Measurements from ENCODE around the gene KBTBD12. TPM values are rescaled to one million over a fixed set of nuclear protein-coding genes. Genes with fewer than 3 reads are reported as not detected.

KBTBD12 gene
- total RNA-seq, 2 donors from 2014 or later, result 14.5 TPM

- no peaks in the 10 kb centered on the region for H3K27me3 ChIP-seq (replicated peaks; ENCODE audit: insufficient read depth)
- TF ChIP-seq CTCF (IDR thresholded peaks at IDR 0.05), result no peak
- no peaks in the 10 kb centered on the region for H3K4me1 ChIP-seq (ENCODE audit: control insufficient read depth in 1 of 2, low read depth in 2 of 2)
- no peak for DNase-seq (ENCODE audit: low spot score)
- no peak overlapping the region for H3K27ac ChIP-seq
- H3K9me3 ChIP-seq, result no peaks in the 10 kb centered on the region
- no peaks in the 10 kb centered on the region for H3K36me3 ChIP-seq
- ATAC-seq (ENCODE audit: insufficient number of reproducible peaks, low FRiP score, low read depth), result no peak
- H3K4me3 ChIP-seq, result no peak overlapping the region
Measured at GRCh38 chr3:127987309-127987995, 72.4 kb downstream of the KBTBD12 start.

GRCh38 chr3:127988770-127989557 lies 73.9 kb downstream of the KBTBD12 start:
- Histone ChIP-seq H3K4me1 (ENCODE audit: control insufficient read depth in 1 of 2, low read depth in 2 of 2) (no peaks in the 10 kb centered on the region), H3K9me3 (no peaks in the 10 kb centered on the region), H3K27ac (no peak overlapping the region), H3K27me3 (replicated peaks; ENCODE audit: insufficient read depth) (no peaks in the 10 kb centered on the region), H3K4me3 (no peak overlapping the region), H3K36me3 (no peaks in the 10 kb centered on the region)
- DNase-seq (ENCODE audit: low spot score) (no peak), ATAC-seq (ENCODE audit: insufficient number of reproducible peaks, low FRiP score, low read depth) (no peak)
- TF ChIP-seq CTCF (IDR thresholded peaks at IDR 0.05), result no peak

- Histone ChIP-seq H3K4me1 (ENCODE audit: control insufficient read depth in 1 of 2, low read depth in 2 of 2) (no peaks in the 10 kb centered on the region), H3K27me3 (replicated peaks; ENCODE audit: insufficient read depth) (no peaks in the 10 kb centered on the region), H3K36me3 (no peaks in the 10 kb centered on the region), H3K9me3 (no peaks in the 10 kb centered on the region), H3K27ac (no peak overlapping the region), H3K4me3 (no peak overlapping the region)
- no peak for ATAC-seq (ENCODE audit: insufficient number of reproducible peaks, low FRiP score, low read depth)
- DNase-seq (ENCODE audit: low spot score), result no peak
- no peak for TF ChIP-seq CTCF (IDR thresholded peaks at IDR 0.05)
Measured at GRCh38 chr3:127990051-127990450, 75.0 kb downstream of the KBTBD12 start.

- Histone ChIP-seq H3K27me3 (replicated peaks; ENCODE audit: insufficient read depth) (no peaks in the 10 kb centered on the region), H3K36me3 (no peaks in the 10 kb centered on the region), H3K4me3 (no peak overlapping the region), H3K4me1 (ENCODE audit: control insufficient read depth in 1 of 2, low read depth in 2 of 2) (no peaks in the 10 kb centered on the region), H3K27ac (no peak overlapping the region), H3K9me3 (no peaks in the 10 kb centered on the region)
- ATAC-seq (ENCODE audit: insufficient number of reproducible peaks, low FRiP score, low read depth) (no peak), DNase-seq (ENCODE audit: low spot score) (no peak)
- TF ChIP-seq CTCF (IDR thresholded peaks at IDR 0.05), result no peak
Measured at GRCh38 chr3:127990461-127990860, 75.4 kb downstream of the KBTBD12 start.

GRCh38 chr3:127991251-127991650 lies 76.2 kb downstream of the KBTBD12 start:
- Histone ChIP-seq H3K4me1 (ENCODE audit: control insufficient read depth in 1 of 2, low read depth in 2 of 2) (no peaks in the 10 kb centered on the region), H3K27ac (no peak overlapping the region), H3K4me3 (no peak overlapping the region), H3K27me3 (replicated peaks; ENCODE audit: insufficient read depth) (no peaks in the 10 kb centered on the region), H3K36me3 (no peaks in the 10 kb centered on the region), H3K9me3 (no peaks in the 10 kb centered on the region)
- ATAC-seq (ENCODE audit: insufficient number of reproducible peaks, low FRiP score, low read depth) (no peak), DNase-seq (ENCODE audit: low spot score) (no peak)
- TF ChIP-seq CTCF (IDR thresholded peaks at IDR 0.05), result no peak
